NT2/D1 (cell line): ENCODE results near the gene NADK.

ENCODE experiments used
- SUZ12 ChIP-seq: IDR thresholded peaks from 2 replicates; pipeline ENCODE4 v1.6.1; 2011; ENCODE audit not compliant: insufficient read length, insufficient read depth; ENCODE audit errors: extremely low read depth
- YY1 ChIP-seq: IDR thresholded peaks from 2 replicates; pipeline ENCODE4 v1.6.1; 2011; ENCODE audit not compliant: insufficient read length, insufficient read depth
- ZNF274 ChIP-seq: IDR thresholded peaks from 2 replicates; pipeline ENCODE4 v1.6.1; 2011; ENCODE audit warnings: mild to moderate bottlenecking, low read depth, low read length

DNA sequence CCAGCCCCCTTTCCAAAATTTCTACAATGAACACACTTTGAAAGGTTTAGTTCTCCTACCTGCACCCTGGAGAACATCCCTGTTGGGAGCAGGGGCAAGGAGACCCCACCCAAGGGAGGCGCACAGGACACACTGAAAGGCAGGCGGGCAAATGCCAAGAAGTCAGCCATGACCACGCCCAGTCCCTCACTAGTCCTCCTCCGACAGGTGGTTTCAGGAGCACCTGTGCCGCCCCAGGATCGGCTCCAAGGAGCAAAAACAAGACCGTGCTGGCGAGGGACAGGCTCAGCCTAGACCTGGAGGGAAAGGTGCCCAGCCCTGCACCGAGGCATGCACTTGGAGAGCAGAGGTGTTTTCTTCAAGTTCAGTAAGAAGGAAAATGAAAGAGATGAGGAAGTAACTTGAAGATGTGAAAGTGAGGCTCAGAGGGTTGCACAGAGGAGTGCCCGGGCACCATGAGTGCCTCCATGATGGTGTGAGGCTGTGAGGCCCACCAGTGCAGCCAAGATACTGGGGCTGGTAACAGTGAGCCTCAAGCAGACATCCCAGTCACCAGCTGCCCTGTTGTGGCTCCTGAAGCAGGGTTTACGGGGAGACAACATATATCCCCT is 19.6 kb upstream of the NADK start:
- no peak for TF ChIP-seq SUZ12
- no peak for TF ChIP-seq YY1
- no peak for TF ChIP-seq ZNF274
